ENCODE measurements around the gene VEGFC. TPM values are rescaled to one million over a fixed set of nuclear protein-coding genes. Genes with fewer than 3 reads are reported as not detected.

VEGFC gene
- total RNA-seq, 1 experiment from 2014 or later: 1.2 TPM

- H3K4me1 Mint-ChIP-seq (ENCODE audit: low read depth, unreplicated experiment): no peaks in the 10 kb centered on the region
- H3K27ac Mint-ChIP-seq (ENCODE audit: unreplicated experiment): no peak overlapping the region
- intact Hi-C loops (cut with micrococcal nuclease; ENCODE audit: unreplicated experiment): no loop called here
- H3K27me3 Mint-ChIP-seq (ENCODE audit: unreplicated experiment): no peaks in the 10 kb centered on the region
- TF ChIP-seq CTCF (IDR thresholded peaks at IDR 0.05; ENCODE audit: unreplicated experiment): no peak
- DNase-seq: no peak
- CTCF ChIA-PET: no interaction called here
- no peaks in the 10 kb centered on the region for H3K36me3 Mint-ChIP-seq (ENCODE audit: insufficient read depth, unreplicated experiment)
- no TSS peak for BruUV-seq (replicated peaks)
- no peaks in the 10 kb centered on the region for H3K9me3 Mint-ChIP-seq (ENCODE audit: low read depth, unreplicated experiment)
- H3K4me3 Mint-ChIP-seq (ENCODE audit: low read depth, unreplicated experiment): no peak overlapping the region
Measured at GRCh38 chr4:176735300-176735699, 57.4 kb downstream of the VEGFC start.

DNA sequence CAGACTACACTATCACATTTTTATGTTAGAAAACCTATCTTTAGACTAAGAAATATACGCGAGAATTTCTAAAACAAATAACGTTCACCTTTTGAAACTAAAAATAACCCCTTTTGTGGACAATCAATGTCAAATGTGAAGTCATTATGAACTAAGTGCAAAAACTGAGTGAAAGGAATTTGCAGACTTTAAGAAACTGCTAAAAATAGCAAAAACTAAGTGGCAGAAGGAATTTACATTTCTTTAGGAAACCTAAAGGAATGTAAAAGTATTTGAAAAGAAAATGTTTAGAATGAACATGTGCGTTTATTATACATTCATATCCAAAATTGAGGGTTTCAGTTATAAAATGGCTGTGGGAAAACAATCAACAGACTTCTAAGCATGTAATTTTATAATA lies 58.3 kb downstream of the VEGFC start:
- Mint-ChIP-seq H3K4me1 (ENCODE audit: low read depth, unreplicated experiment) (no peaks in the 10 kb centered on the region), H3K4me3 (ENCODE audit: low read depth, unreplicated experiment) (no peak overlapping the region), H3K27ac (ENCODE audit: unreplicated experiment) (no peak overlapping the region), H3K36me3 (ENCODE audit: insufficient read depth, unreplicated experiment) (no peaks in the 10 kb centered on the region), H3K27me3 (ENCODE audit: unreplicated experiment) (no peaks in the 10 kb centered on the region), H3K9me3 (ENCODE audit: low read depth, unreplicated experiment) (no peaks in the 10 kb centered on the region)
- CTCF ChIA-PET: no interaction called here
- no TSS peak for BruUV-seq (replicated peaks)
- intact Hi-C loops (cut with micrococcal nuclease; ENCODE audit: unreplicated experiment): no loop called here
- TF ChIP-seq CTCF (IDR thresholded peaks at IDR 0.05; ENCODE audit: unreplicated experiment): no peak
- DNase-seq: no peak

GRCh38 chr4:176729489-176729888 lies 63.2 kb downstream of the VEGFC start:
- Mint-ChIP-seq H3K9me3 (ENCODE audit: low read depth, unreplicated experiment) (no peaks in the 10 kb centered on the region), H3K27me3 (ENCODE audit: unreplicated experiment) (no peaks in the 10 kb centered on the region), H3K27ac (ENCODE audit: unreplicated experiment) (no peak overlapping the region), H3K36me3 (ENCODE audit: insufficient read depth, unreplicated experiment) (no peaks in the 10 kb centered on the region), H3K4me1 (ENCODE audit: low read depth, unreplicated experiment) (no peaks in the 10 kb centered on the region), H3K4me3 (ENCODE audit: low read depth, unreplicated experiment) (no peak overlapping the region)
- CTCF ChIA-PET: no interaction called here
- DNase-seq: no peak
- BruUV-seq (replicated peaks): no TSS peak
- intact Hi-C loops (cut with micrococcal nuclease; ENCODE audit: unreplicated experiment): no loop called here
- TF ChIP-seq CTCF (IDR thresholded peaks at IDR 0.05; ENCODE audit: unreplicated experiment): no peak

DNA sequence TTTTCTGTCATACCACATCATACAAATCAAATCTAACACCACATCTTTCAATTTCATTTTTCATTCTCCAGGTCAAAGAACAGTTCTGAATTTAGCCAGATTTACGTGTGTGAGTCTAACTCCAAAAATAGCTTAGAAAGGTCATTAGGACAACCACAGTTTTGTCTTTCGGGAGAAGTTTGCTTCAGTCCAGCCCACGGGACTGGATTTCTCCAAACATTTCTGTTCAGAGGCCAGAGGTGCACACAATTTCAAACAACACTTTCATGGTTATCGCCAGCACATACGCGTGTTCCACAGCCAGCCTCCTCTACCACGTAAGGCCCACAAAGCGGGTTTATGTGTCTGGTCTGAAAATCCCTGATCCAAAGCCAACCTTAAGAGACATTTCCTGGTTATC lies 65.9 kb downstream of the VEGFC start:
- H3K27me3 Mint-ChIP-seq (ENCODE audit: unreplicated experiment): no peaks in the 10 kb centered on the region
- CTCF ChIA-PET: no interaction called here
- H3K27ac Mint-ChIP-seq (ENCODE audit: unreplicated experiment): no peak overlapping the region
- no peak for DNase-seq
- H3K9me3 Mint-ChIP-seq (ENCODE audit: low read depth, unreplicated experiment): no peaks in the 10 kb centered on the region
- no peaks in the 10 kb centered on the region for H3K4me1 Mint-ChIP-seq (ENCODE audit: low read depth, unreplicated experiment)
- no peak for TF ChIP-seq CTCF (IDR thresholded peaks at IDR 0.05; ENCODE audit: unreplicated experiment)
- no peak overlapping the region for H3K4me3 Mint-ChIP-seq (ENCODE audit: low read depth, unreplicated experiment)
- intact Hi-C loops (cut with micrococcal nuclease; ENCODE audit: unreplicated experiment): no loop called here
- H3K36me3 Mint-ChIP-seq (ENCODE audit: insufficient read depth, unreplicated experiment): no peaks in the 10 kb centered on the region
- no TSS peak for BruUV-seq (replicated peaks)

DNA sequence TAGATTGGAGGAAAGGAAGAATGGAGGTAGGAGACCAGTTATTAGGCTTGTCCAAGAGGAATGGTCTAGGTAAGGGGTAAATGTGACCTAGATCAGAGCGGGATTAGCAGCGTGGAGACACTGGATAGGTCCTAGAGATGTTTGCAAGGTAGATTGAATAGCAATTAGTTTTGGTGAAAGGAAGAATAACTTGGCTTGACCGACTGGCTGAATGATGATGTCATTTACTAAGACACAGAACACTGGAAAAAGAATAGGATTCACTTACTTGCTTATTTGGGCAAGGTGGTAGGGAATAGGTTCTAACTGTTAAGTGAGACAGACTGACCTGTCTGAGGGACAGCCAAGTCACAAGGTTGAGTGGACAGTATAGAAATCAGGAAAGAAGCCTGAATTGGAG lies 71.3 kb downstream of the VEGFC start:
- TF ChIP-seq CTCF (IDR thresholded peaks at IDR 0.05; ENCODE audit: unreplicated experiment): no peak
- no peaks in the 10 kb centered on the region for H3K36me3 Mint-ChIP-seq (ENCODE audit: insufficient read depth, unreplicated experiment)
- H3K9me3 Mint-ChIP-seq (ENCODE audit: low read depth, unreplicated experiment): peaks cover 4% of the 10 kb centered on the region
- H3K27ac Mint-ChIP-seq (ENCODE audit: unreplicated experiment): no peak overlapping the region
- CTCF ChIA-PET: no interaction called here
- H3K4me3 Mint-ChIP-seq (ENCODE audit: low read depth, unreplicated experiment): no peak overlapping the region
- intact Hi-C loops (cut with micrococcal nuclease; ENCODE audit: unreplicated experiment): no loop called here
- no peak for DNase-seq
- BruUV-seq (replicated peaks): no TSS peak
- no peaks in the 10 kb centered on the region for H3K27me3 Mint-ChIP-seq (ENCODE audit: unreplicated experiment)
- H3K4me1 Mint-ChIP-seq (ENCODE audit: low read depth, unreplicated experiment): no peaks in the 10 kb centered on the region

Data from Calu3 (cell line).